AG09309 (cell line): Measurements from ENCODE around the gene LRCH1.

Experiments
- DNase-seq: peaks from one replicate; pipeline ENCODE4 v3.0.0-alpha.2; 2010; ENCODE audit warnings: low read depth
- H3K4me3 ChIP-seq: 2 replicates; pipeline ENCODE4 v1.5.1; 2011; ENCODE audit warnings: mild to moderate bottlenecking, low read depth, low read length, moderate library complexity; ENCODE audit not compliant: control insufficient read depth
- TF ChIP-seq, protein P1 (sequence below): IDR thresholded peaks from 2 replicates; pipeline ENCODE4 v1.5.1; 2011; ENCODE audit warnings: mild to moderate bottlenecking, low read depth, low read length, inconsistent platforms; ENCODE audit not compliant: insufficient read depth, control insufficient read depth; ENCODE audit errors: missing control alignments

LRCH1 gene

DNA sequence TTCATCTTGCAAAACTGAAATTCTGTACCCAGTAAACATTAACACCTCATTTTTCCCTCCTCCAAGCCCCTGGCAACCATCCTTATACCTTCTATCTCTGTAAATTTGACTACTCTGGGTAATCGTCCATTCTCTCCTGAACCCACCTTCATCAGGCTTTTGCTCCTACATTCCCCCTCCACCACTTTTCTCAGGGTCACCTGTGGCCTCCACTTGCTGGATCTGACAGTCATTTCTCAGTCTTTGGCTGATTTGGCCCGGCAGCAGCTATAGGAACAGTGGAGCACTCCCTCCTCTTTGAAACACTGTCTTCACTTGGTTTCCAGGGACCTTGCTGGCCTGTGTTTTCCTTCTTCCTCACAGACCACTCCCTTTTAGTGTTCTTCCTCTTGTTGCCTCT lies 83.5 kb downstream of the LRCH1 start:
- H3K4me3 ChIP-seq = no peak overlapping the region
- TF ChIP-seq, protein P1, sequence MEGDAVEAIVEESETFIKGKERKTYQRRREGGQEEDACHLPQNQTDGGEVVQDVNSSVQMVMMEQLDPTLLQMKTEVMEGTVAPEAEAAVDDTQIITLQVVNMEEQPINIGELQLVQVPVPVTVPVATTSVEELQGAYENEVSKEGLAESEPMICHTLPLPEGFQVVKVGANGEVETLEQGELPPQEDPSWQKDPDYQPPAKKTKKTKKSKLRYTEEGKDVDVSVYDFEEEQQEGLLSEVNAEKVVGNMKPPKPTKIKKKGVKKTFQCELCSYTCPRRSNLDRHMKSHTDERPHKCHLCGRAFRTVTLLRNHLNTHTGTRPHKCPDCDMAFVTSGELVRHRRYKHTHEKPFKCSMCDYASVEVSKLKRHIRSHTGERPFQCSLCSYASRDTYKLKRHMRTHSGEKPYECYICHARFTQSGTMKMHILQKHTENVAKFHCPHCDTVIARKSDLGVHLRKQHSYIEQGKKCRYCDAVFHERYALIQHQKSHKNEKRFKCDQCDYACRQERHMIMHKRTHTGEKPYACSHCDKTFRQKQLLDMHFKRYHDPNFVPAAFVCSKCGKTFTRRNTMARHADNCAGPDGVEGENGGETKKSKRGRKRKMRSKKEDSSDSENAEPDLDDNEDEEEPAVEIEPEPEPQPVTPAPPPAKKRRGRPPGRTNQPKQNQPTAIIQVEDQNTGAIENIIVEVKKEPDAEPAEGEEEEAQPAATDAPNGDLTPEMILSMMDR = no peak
- DNase-seq = no peak

DNA sequence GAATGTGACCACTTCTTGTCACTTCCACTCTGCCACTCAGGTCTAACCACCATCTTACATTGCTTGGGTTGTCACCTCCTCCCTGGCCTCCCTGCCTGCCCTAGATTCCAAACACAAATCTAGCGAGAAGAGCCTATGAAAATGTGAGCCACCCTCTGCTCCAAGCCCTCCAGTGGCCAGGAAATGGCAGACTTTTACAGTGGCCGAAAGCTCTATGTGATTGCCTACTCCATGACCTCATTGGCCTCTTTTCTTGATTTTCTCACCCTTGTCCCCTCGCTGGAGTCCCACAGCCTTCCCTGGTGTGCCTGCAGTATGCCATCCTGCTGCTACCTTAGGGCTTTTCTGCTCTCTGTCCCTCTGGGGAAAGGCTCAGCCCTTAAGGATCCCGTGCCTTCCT lies 84.2 kb downstream of the LRCH1 start:
- TF ChIP-seq, protein P1 = no peak
- no peak for DNase-seq
- H3K4me3 ChIP-seq = no peak overlapping the region

DNA sequence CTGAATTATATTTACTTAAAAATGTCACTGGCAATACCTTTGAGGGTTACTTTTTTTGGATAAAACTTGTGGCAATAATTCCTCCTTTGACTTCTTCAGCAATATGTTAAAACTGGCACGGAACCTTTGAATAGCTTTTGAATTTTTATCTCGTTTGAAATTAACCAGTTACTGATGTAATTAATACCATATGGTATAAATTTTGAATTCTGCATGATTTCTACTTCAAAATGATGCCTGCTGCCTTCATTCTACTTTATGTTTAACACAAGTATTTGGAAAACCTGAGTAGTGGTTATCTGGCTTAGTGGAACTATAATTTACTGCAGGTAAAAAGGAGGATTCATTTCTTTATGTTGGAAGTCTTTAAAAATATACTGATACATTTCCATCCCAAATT lies 85.3 kb downstream of the LRCH1 start:
- DNase-seq = no peak
- TF ChIP-seq, protein P1 = no peak
- no peak overlapping the region for H3K4me3 ChIP-seq

DNA sequence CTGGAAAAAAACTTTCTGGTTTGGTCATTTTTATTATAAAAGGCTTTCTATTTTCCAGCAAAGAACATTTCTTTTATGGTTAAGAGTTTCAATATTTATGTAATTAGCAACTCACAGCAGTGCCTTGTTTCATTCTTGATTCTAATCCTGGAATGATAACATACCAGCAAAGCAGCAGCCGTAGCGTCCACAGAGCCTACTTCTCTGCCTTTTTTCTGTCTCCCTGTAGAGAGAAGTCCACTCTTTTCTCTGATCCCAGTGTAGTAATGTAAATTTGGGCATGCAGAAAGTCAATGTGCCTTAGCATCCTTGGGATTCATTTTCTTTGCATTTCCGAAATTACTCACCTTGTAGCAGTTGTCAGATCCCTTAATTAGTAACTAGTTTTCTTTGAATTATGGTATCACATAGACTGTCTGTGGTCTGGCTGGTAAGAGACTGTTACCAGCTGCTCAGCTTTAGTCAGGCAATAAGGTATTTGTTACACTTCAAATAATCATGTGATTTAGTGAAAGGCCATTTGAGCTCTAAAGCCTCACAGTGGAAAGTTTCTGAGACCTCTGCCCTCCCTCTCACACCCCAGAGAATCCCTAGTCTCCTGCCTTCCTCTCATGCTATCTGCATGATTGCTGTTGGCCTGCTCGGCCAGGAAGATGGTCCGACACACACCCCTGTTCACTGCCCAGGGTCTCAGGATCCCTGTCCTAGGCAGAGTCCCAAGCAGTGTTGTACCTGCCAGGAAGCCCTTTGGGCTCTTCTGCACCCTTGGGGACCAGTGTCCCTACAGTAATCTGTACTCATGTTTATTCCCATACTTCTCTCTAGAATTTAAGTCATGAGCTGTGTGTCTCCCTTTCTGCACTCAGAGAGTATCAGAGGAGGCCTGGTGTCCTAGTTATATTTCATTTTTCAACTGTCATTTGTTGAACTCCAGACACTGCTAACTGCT lies 86.3 kb downstream of the LRCH1 start:
- H3K4me3 ChIP-seq = no peak overlapping the region
- no peak for DNase-seq
- TF ChIP-seq, protein P1 = no peak

DNA sequence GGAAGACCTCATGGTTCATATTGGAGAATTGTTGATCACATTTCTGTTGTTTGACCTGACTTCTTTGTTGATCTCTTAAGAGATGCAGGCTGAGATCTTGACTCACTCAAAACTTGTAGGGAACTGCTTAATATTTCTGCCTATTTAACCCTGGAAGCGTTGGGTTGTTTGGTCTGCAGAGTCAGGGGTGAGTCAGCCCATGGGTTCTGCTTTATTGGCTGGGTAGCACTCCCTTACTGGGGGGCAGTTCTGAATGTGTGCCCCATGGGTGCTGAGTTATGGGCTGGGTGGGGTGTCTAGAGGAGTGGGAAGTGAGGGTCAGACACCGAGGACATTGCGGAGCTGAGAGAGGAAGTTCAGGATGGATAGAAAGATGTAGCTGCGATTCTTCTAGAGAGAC lies 87.9 kb downstream of the LRCH1 start:
- no peak overlapping the region for H3K4me3 ChIP-seq
- TF ChIP-seq, protein P1 = no peak
- no peak for DNase-seq

DNA sequence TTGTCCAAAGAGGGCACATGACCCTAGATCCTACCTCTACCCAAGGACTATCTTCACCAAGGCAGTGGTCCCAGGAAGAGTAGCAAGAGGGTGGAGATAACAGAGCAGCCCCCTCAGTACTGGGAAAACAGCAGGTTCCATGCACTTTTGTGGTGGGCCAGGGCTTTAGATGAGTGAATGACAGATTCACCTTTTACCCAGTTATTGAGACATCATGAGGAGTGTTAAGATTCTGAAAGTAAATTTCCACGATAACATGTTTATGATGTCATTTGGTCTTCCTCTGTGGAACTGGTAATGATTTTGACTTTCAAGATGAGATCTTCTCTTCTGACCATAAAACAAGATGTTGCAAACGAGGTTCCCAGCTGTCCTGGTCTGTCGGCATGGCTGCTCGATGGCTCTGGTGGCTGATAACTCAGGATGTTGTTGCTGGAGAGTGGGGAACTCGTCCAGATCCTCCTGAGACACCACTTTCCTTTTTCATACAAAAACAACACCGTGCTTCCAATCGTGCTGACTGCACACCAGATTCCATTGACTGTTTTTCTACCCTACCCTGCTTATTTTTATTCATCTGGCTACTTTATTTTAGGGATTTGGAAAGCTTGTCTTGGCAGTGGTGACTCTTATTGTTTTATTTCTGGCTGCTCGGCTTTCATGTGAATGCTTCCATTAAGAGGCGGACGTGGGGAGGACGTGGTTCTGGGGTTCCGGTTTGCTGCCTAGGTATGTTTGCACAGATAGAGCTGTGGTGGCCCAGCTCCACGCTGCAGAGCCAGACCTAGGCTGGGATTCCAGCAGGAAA lies 88.5 kb downstream of the LRCH1 start:
- TF ChIP-seq, protein P1 = no peak
- no peak for DNase-seq

More for the DNA sequence above, 88.5 kb downstream of the LRCH1 start:
- H3K4me3 ChIP-seq = peak overlapping the region; percentile 3
